Gastrocnemius medialis (tissue), 4 donors: ENCODE results near the gene ZC3H7A.

ENCODE experiments used
- POLR2A ChIP-seq, 2 donors: fragments of 450-650 bp; IDR thresholded peaks; one replicate each; pipeline ENCODE4 v1.6.1; 2017; ENCODE audit warnings: antibody characterized with exemption in 2 of 2, mild to moderate bottlenecking in 2 of 2, moderate library complexity in 2 of 2
- TF ChIP-seq, protein P1 (sequence below), 5 experiments: fragments of 450-650 bp in 3 of 5; fragments of 200-600 bp in 2 of 5; sonication (generic) in 2 of 5; IDR thresholded peaks in 4 of 5; conservative IDR thresholded peaks in 1 of 5; 1 replicate in 4 of 5; 2 replicates in 1 of 5; pipeline ENCODE4 v1.5.1; 2016 to 2019; ENCODE audit warnings: antibody characterized with exemption in 5 of 5, mild to moderate bottlenecking in 3 of 5, moderate library complexity in 3 of 5

DNA sequence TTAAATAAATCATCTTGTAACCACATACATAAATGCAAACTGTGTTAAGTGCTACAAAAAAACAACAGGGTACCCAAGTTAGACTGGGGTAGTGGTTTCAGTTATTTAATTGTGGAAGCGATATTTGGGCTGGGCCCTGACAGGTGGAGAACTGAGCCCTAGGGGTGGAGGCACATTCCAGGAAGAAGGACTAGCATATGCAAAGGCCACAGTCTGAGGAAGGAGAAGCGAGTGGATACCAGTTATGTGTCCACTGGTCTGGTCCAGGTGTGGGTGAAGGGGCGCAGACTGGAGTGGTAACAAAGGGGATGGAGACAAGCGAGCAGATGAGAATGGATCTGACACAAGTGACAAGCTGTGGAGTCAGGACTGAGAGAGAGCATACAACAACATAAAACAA lies 77.3 kb downstream of the ZC3H7A start:
- no peak for TF ChIP-seq POLR2A (IDR thresholded peaks at IDR 0.05)
- TF ChIP-seq, protein P1, sequence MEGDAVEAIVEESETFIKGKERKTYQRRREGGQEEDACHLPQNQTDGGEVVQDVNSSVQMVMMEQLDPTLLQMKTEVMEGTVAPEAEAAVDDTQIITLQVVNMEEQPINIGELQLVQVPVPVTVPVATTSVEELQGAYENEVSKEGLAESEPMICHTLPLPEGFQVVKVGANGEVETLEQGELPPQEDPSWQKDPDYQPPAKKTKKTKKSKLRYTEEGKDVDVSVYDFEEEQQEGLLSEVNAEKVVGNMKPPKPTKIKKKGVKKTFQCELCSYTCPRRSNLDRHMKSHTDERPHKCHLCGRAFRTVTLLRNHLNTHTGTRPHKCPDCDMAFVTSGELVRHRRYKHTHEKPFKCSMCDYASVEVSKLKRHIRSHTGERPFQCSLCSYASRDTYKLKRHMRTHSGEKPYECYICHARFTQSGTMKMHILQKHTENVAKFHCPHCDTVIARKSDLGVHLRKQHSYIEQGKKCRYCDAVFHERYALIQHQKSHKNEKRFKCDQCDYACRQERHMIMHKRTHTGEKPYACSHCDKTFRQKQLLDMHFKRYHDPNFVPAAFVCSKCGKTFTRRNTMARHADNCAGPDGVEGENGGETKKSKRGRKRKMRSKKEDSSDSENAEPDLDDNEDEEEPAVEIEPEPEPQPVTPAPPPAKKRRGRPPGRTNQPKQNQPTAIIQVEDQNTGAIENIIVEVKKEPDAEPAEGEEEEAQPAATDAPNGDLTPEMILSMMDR (IDR thresholded peaks at IDR 0.05 in 4 of 5, conservative IDR thresholded peaks at IDR 0.05 in 1 of 5), result no peak
